NT2/D1 (cell line): ENCODE data around the gene AXL.
A peak's percentile ranks its signal among the peaks of the same experiment; 100 is the strongest.
"Not testable (repeated sequence)": the region's sequence is repeated elsewhere in the genome, so short reads cannot be mapped to it uniquely, and the experiment has no call there.

ENCODE experiments used
- DNase-seq: peaks from one replicate; pipeline ENCODE4 v3.0.0-alpha.2; 2011; ENCODE audit warnings: low read depth, low spot score
- H3K27me3 ChIP-seq: 2 replicates; pipeline ENCODE4 v1.6.0; 2011; ENCODE audit warnings: mild to moderate bottlenecking; ENCODE audit not compliant: insufficient read length, insufficient read depth
- H3K36me3 ChIP-seq: 2 replicates; pipeline ENCODE4 v1.6.1; 2011; ENCODE audit warnings: mild to moderate bottlenecking, low read length, mixed read lengths; ENCODE audit not compliant: insufficient read depth, insufficient read length
- H3K4me1 ChIP-seq: 2 replicates; pipeline ENCODE4 v1.5.1; 2011; ENCODE audit not compliant: insufficient read depth, insufficient read length
- H3K4me3 ChIP-seq: 2 replicates; pipeline ENCODE4 v1.5.1; 2011; ENCODE audit warnings: low read depth; ENCODE audit not compliant: insufficient read length
- H3K9ac ChIP-seq: 2 replicates; pipeline ENCODE4 v1.6.0; 2011; ENCODE audit warnings: low read depth; ENCODE audit not compliant: insufficient read length
- H3K9me3 ChIP-seq: 2 replicates; pipeline ENCODE4 v1.5.1; 2011; ENCODE audit warnings: mild to moderate bottlenecking, low read length; ENCODE audit not compliant: insufficient read depth
- SUZ12 ChIP-seq: IDR thresholded peaks from 2 replicates; pipeline ENCODE4 v1.6.1; 2011; ENCODE audit not compliant: insufficient read length, insufficient read depth; ENCODE audit errors: extremely low read depth
- YY1 ChIP-seq: IDR thresholded peaks from 2 replicates; pipeline ENCODE4 v1.6.1; 2011; ENCODE audit not compliant: insufficient read length, insufficient read depth
- ZNF274 ChIP-seq: IDR thresholded peaks from 2 replicates; pipeline ENCODE4 v1.6.1; 2011; ENCODE audit warnings: mild to moderate bottlenecking, low read depth, low read length

AXL gene

DNA sequence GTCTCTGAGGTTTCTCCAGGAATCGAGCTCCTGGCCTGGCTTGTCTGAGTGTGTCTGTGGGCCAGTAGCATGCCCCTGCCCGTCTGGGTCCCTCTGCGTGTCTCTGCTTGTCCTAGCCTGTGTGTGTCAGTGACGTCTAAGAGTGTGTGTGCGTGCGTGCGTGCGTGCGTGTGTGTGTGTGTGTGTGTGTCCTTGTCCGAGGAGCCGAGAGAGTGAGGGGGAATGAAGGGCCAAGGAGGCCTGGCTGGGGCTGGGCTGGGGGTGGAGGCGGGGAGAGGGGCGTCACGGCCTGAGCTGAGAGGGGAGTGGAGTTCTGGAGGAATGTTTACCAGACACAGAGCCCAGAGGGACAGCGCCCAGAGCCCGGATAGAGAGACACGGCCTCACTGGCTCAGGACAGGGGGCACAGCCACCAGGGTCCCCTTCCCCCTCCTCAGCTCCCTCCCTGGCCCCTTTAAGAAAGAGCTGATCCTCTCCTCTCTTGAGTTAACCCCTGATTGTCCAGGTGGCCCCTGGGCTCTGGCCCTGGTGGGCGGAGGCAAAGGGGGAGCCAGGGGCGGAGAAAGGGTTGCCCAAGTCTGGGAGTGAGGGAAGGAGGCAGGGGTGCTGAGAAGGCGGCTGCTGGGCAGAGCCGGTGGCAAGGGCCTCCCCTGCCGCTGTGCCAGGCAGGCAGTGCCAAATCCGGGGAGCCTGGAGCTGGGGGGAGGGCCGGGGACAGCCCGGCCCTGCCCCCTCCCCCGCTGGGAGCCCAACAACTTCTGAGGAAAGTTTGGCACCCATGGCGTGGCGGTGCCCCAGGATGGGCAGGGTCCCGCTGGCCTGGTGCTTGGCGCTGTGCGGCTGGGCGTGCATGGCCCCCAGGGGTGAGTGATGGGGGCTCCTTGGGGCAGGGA lies at the start of gene AXL:
Gene AXL (plus strand): TSS at position 609 of the 893 bp plus-strand sequence. CDS start 170 bp downstream, at position 779.
- Histone ChIP-seq H3K36me3 (peaks cover 27% of the 10 kb centered on the region), H3K4me1 (peaks cover 10% of the 10 kb centered on the region), H3K4me3 (peak within 1 kb of the TSS; percentile 65), H3K9ac (peak within 1 kb of the TSS; percentile 85), H3K27me3 (no peaks in the 10 kb centered on the region), H3K9me3 (no peaks in the 10 kb centered on the region)
- no peak for TF ChIP-seq ZNF274
- TF ChIP-seq YY1 = no peak
- no peak for TF ChIP-seq SUZ12
- peak; percentile 51 for DNase-seq

DNA sequence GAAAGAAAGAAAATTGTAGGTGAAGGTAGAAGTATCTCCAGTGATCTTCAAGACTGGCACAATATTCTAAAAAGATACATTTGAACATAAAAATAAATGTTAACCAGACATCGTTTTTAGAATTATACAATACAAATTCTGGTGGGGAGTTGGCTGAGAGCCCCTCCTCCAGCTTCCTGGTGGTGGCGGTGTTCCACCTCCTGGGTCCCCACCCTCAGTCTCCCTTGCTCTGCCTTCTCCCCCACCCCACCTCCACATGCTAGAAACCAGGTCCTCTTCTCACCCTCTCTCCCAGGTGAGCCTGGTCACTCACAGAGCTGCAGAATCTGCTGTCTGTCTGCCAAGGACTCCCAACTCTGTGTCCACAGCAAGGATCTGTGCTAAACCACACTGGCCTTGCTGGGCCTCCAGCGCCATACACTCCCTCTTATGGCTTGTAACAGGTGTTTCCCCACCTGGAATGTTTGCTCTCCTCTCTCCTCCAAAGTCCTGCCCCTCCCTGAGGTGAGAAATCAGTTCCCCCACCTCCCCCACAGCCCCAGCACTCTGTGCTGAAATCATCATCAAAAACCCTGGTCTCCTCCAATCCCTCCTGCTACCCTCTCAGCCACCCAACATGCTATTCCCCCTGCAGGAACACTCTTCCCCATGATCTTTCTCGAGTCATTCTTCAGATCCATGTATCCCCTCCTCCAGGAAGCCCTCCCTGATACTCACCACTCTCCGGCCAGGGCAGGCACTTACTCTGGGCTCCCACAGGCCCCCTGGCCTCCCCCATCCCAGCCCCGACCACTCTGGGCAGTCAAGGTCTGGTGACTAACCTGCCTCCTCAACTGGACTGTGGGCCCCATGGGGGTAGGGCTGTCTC lies 46.5 kb upstream of the AXL start:
- DNase-seq = no peak
- Histone ChIP-seq H3K9me3 (no peaks in the 10 kb centered on the region), H3K4me3 (no peak overlapping the region), H3K27me3 (no peaks in the 10 kb centered on the region), H3K36me3 (peaks cover 53% of the 10 kb centered on the region), H3K9ac (no peak overlapping the region), H3K4me1 (peaks cover 11% of the 10 kb centered on the region)
- TF ChIP-seq YY1 (no peak), ZNF274 (no peak), SUZ12 (no peak)

DNA sequence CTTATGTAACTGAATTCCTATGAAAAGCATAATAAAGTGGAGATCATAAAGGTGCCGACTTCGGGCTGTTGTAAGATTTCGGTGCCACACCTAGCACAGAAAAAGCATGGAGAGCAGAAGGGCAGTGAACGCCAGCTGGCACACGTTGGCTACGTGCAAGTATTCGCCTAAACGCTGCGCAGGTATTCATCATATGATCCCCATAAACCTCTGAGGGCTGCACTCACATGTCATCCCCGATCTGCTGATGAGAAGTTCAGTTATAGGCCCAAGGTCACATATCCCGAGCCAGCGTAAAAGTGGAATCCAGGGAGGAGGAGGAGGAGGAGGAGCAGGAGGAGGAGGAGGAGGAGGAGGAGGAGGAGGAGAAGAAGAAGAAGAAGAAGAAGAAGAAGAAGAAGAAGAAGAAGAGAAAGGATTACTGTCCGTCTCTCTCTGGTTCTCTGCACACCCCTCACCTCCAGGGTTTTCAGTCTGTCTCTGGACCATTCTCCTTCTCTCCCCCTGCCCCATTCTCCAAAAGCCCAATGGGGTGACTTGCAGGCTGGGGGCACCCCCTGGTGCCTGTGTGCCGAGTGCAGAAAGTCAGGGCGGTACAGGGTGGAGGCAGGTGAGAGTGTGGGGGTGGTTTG lies 44.6 kb upstream of the AXL start:
- Histone ChIP-seq H3K36me3 (peaks cover 37% of the 10 kb centered on the region), H3K9ac (peak overlapping the region; percentile 57), H3K27me3 (no peaks in the 10 kb centered on the region), H3K4me1 (peaks cover 11% of the 10 kb centered on the region), H3K9me3 (peaks cover 5% of the 10 kb centered on the region; the same call in 1 of the 2 replicates), H3K4me3 (peak overlapping the region; percentile 85)
- no peak for DNase-seq
- TF ChIP-seq ZNF274 = no peak
- no peak for TF ChIP-seq SUZ12
- no peak for TF ChIP-seq YY1

DNA sequence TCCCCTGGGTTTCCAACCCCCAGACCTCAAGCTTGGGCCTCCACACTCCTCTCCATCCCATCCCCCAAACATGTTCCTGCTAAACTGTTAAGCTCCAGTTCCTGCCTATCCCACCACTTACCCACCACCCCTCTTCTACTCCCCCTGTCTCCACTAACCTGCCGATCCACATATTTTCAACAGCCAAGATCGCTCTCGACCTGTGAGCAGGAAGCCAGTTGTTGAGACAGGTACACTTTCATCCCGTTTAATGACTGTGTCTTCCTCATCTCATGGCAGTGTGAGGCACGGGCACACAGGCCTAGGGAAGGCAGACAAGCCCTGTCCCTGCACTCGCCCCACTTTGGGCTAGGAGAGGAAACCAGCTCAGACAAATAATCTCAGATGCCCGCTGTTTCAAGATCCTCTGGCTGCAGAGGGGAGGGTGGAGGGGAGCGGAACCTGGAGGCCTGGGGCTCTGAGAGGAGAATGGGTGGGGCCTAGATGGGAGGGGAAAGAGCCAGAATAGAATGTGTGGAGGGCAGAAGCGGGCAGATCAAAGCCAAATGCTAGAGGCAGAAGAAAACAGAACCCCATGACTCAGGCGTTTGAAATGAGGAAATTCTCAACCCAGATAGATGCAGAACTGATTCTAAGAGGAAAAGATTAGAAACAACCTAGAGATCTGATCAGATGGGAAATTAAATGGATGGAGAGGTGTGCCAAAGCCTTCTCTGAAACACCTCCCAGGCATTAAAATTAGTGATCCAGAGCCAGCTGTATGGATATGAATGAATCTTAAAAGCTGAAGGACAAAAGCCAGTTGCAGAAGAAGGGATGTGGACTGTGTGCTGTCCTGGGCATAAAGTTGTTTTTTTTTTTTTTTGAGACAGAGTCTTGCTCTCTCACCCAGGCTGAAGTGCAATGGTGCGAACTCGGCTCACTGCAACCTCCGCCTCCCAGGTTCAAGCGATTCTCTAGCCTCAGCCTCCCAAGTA lies 42.9 kb upstream of the AXL start:
- peak overlapping the region; percentile 85 for H3K4me3 ChIP-seq
- peaks cover 29% of the 10 kb centered on the region for H3K36me3 ChIP-seq
- peak; percentile 88 for DNase-seq
- no peak for TF ChIP-seq YY1
- TF ChIP-seq SUZ12 = no peak
- no peak for TF ChIP-seq ZNF274
- no peaks in the 10 kb centered on the region for H3K27me3 ChIP-seq
- H3K4me1 ChIP-seq = peaks cover 11% of the 10 kb centered on the region
- H3K9me3 ChIP-seq = peaks cover 5% of the 10 kb centered on the region; the same call in 1 of the 2 replicates
- H3K9ac ChIP-seq = peak overlapping the region; percentile 91

DNA sequence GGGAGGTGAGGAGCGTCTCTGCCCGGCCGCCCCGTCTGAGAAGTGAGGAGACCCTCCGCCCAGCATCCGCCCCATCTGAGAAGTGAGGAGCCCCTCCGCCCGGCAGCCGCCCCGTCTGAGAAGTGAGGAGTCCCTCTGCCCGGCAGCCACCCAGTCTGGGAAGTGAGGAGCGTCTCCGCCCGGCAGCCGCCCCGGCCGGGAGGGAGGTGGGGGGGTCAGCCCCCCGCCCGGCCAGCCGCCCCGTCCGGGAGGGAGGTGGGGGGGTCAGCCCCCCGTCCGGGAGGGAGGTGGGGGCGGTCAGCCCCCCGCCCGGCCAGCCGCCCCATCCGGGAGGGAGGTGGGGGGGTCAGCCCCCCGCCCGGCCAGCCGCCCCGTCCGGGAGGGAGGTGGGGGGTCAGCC lies 38.9 kb upstream of the AXL start:
- H3K9ac ChIP-seq, H3K4me1 ChIP-seq, H3K27me3 ChIP-seq, H3K9me3 ChIP-seq, H3K36me3 ChIP-seq, H3K4me3 ChIP-seq, DNase-seq: not testable (repeated sequence)

DNA sequence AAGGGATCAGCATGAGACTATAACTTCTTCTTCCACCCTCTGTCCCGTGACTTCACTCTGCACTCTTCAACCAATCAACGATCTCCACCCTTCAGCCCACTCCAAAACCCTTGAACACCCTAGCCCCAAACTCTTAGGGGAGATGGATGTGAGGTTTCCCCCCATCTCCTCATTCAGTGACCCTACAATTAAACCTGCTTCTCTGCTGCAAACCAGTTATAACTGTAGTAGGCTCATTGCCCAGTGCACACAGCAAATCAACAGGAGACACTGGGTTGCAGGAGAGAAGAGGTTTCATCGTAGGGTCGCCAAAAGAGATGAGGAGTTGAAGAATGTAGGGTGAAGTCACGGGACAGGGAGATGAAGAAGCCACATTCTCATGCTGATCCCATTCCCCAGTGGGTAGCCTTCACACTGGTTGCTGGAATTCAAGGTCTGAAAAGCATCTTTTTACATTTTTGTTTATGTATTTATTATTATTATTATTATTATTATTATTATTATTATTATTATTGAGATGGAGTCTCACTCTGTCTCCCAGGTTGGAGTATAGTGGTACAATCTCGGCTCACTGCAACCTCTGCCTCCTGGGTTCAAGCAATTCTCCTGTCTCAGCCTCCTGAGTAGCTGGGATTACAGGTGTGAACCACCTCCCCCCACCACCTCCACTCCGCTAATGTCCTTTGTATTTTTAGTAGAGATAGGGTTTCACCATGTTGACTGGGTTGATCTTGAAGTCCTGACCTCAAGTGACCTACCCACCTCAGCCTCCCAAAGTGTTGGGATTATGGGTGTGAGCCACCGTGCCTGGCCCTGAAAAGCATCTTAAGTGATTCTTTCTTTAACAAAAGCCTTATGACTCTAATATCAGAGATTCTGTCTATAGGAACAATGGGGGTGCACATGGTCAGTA lies 31.8 kb upstream of the AXL start:
- Histone ChIP-seq H3K4me1 (peaks cover 4% of the 10 kb centered on the region), H3K27me3 (no peaks in the 10 kb centered on the region), H3K9ac (no peak overlapping the region), H3K9me3 (no peaks in the 10 kb centered on the region), H3K4me3 (no peak overlapping the region), H3K36me3 (no peaks in the 10 kb centered on the region)
- TF ChIP-seq YY1 (no peak), ZNF274 (no peak), SUZ12 (no peak)
- DNase-seq = no peak
